Activated CD8-positive, alpha-beta memory T cell treated with anti-CD3 and anti-CD28 coated beads for 36 hours (primary cell): Measurements from ENCODE around the gene TERB1. TPM values are rescaled to one million over a fixed set of nuclear protein-coding genes. Genes with fewer than 3 reads are reported as not detected.

Source experiments
- CTCF ChIA-PET: fragments of 350-600 bp; sonication (Branson Sonifier 250); formaldehyde crosslinking; loops from one replicate; lab custom pipeline; 2021; ENCODE audit warnings: antibody characterized with exemption; lab: Charles Lee
- POLR2A ChIA-PET: fragments of 350-600 bp; sonication (Branson Sonifier 250); formaldehyde crosslinking; loops from one replicate; lab custom pipeline; 2021; ENCODE audit warnings: antibody characterized with exemption; lab: Charles Lee
- total RNA-seq, 2 experiments: library from RNA; stranded (reverse); gene quantifications; one replicate each; pipeline ENCODE4 v1.2.3, GENCODE V29; 2021

TERB1 gene
- total RNA-seq, 2 experiments from 2014 or later = 0.30 TPM; not detected in 1

DNA sequence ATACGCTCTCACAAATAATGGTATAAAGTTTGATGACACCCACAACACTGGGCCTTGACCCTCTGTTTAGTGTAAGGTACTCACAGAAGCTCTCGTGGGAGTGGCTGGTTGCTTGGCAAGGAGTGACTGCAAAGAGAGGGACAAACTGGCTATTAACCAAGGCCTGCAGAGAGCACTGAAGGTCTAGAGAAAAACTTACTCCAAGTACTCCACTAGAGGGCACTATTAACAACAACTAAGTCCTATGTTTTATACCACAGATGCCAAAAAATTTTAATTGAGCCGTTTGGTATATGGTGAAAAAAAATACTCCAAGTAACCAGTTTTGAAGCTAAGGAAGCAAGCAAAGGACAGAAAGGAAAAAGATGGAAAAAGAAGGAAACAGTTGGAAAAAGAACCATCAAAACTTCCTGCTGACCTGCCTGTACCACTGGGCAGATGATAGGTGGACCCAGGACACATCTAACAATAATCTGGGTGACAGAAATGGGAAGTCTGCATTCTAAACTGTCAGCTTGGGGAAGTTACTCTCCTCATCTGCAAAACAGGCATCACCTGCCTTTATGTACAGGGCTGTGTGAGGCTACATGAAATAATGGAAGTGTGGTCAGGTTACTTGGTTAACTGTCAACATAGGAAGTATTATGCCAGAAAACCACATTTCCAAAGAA lies 73.1 kb downstream of the TERB1 start:
- ChIA-PET POLR2A (no interaction called here), CTCF (interaction anchor here (0.6 to 4.3 kb wide), 10 partner anchors 9 to 322 kb away, joined by 3 to 16 read pairs (median 4); partner anchors contain the start of gene DYNC1LI2)

DNA sequence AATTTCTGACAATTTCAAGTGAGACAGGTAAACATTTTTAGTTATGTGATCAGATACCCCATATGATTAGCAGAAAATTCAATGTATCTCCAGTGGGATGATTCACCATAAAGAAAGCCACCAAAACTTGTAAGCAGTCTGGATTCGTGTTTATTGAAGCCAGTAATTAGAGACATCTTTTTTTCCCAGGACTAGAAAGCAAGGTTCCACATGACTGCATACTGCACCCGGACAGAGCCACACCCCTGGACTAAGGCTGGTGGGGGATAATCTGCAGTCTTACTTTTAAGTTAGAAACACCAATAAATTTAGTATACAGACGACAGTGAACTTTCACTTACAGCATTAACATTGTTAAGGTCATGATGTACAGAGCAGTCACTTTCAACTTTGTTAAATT lies 80.6 kb downstream of the TERB1 start:
- ChIA-PET POLR2A (no interaction called here), CTCF (no interaction called here)

- ChIA-PET POLR2A (interaction anchor here (0.7 kb wide), 1 partner anchor 320 kb away, joined by 6 read pairs; no protein-coding TSS in a partner anchor), CTCF (interaction anchor here (1.0 kb wide), 1 partner anchor 9 kb away, joined by 4 read pairs; no protein-coding TSS in a partner anchor)
These were observed 82.1 kb downstream of the TERB1 start for GRCh38 chr16:66719246-66719645.

- CTCF ChIA-PET = no interaction called here
These were observed 83.6 kb downstream of the TERB1 start for GRCh38 chr16:66717776-66718175.

DNA sequence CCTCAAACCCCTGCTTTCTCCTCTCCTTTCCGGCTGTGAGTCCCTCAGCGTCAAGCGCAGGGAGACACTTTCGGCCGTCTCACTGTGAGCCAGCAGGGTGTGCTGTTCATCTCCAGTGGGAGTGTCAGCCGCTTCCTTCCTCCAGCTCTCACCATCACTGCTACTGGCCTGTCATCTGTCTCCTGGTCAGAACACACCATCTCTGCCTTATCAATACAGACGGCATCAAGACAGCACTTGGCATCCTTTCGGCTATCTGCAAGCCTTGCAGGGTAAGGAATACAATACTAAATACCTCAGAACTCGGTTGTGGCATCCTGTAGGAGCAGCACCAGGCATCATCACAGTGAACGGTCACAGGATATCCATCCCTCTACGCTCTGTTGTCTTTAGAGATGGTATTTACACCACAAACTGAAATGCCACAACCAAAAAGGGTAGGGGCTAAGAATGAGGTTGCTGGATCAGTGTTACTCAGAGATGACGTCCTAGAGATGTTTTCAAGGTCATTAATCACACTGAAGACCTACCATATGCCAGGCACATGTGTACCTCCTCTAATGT lies 84.2 kb downstream of the TERB1 start:
- POLR2A ChIA-PET = no interaction called here
- CTCF ChIA-PET = no interaction called here

More at GRCh38 chr16:66717776-66718175, 83.6 kb downstream of the TERB1 start:
- POLR2A ChIA-PET = no interaction called here

DNA sequence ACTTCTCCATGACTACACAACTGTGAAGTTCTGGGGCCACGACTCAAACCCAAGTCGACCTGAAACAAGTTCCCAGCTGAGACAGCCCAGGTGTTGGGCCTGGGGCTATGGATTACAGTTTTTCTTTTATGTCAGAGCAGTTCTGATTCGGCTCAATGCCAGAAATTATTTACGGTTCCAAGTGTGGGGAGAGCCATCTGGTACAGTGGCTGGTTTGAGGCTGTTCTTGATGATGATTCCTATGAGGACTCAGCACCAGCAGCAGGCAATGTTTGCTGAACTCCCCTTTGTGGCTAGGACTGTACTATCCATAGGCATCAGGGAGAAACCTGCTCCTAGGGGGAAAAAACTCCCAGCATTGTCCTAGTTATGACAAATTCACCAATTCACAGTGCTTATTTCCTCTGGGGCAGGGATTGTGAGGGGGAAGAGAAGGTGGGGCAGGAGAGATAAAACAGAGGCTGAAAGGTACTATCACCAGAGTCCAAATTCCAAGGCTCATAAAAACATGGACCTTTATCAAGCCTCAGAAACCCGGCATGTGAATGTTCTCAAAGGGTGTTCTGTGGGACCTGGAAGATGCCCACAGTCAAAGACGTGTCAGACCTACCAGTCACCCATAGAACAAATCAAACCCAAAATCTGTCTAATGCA lies 86.6 kb downstream of the TERB1 start:
- CTCF ChIA-PET = interaction anchor here (1.4 kb wide), 1 partner anchor 18 kb away, joined by 3 read pairs; the partner anchor contains the start of gene CMTM4
- POLR2A ChIA-PET = no interaction called here

- ChIA-PET POLR2A (no interaction called here), CTCF (interaction anchor here (1.4 kb wide), 1 partner anchor 17 kb away, joined by 3 read pairs; the partner anchor contains the start of gene CMTM4)
These were observed 87.3 kb downstream of the TERB1 start for GRCh38 chr16:66714062-66714461.

DNA sequence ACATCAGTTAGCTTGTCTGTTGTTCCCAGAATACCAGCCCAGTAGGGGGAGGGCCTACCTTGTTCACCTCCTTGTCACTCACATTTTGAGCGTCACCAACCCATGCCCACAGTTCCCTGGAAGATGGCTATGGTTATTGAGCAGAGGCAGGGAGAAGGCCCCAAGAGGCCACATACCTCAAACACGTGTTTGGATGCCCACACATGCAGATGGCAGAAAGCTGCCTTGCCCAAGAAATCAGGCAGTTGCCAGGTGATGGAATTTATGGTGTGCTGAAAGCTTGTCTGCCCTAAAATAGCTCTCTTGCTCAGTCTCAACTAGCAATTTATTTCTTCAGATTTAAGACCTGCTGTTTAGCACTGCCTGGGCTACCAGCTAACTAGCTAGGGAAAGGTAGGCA lies 88.3 kb downstream of the TERB1 start:
- ChIA-PET CTCF (interaction anchor here (1.4 kb wide), 1 partner anchor 16 kb away, joined by 3 read pairs; the partner anchor contains the start of gene CMTM4), POLR2A (no interaction called here)

- ChIA-PET POLR2A (no interaction called here), CTCF (no interaction called here)
These were observed 88.9 kb downstream of the TERB1 start for GRCh38 chr16:66712512-66712911.

- CTCF ChIA-PET = interaction anchor here (0.8 kb wide), 1 partner anchor 17 kb away, joined by 3 read pairs; no protein-coding TSS in a partner anchor
These were observed 89.8 kb downstream of the TERB1 start for GRCh38 chr16:66711581-66711980.

DNA sequence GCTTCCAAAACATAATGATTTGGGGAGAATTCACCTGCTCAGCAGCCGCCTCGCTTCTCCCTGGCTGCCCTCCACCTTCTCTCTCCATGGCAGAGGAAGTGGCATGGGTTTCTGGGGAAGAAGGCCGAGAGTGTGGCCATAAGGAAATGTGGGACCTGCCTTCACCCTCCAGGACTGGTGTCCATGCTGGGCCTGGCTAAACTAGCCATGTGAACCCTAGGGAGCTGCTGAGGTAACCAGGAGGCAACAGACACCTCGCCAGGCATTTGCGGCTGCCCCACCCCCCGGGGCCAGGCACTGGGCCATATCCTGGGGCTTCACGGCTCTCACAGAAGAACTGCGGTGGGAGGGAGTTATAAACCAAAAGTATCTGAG lies 94.9 kb downstream of the TERB1 start:
- ChIA-PET CTCF (interaction anchor here (0.6 kb wide), 1 partner anchor 202 kb away, joined by 3 read pairs; no protein-coding TSS in a partner anchor), POLR2A (no interaction called here)

More at GRCh38 chr16:66711581-66711980, 89.8 kb downstream of the TERB1 start:
- POLR2A ChIA-PET = no interaction called here

- CTCF ChIA-PET = no interaction called here
- POLR2A ChIA-PET = no interaction called here
These were observed 95.4 kb downstream of the TERB1 start for GRCh38 chr16:66705790-66706505.

Other genes with a start within 250 kb of the TERB1 start
- gene CKLF, start 249.0 kb downstream of the TERB1 start, total RNA-seq = 100 to 1,000 TPM; 134 to 148 TPM
- gene CMTM1, start 235.1 kb downstream of the TERB1 start, total RNA-seq = 1 to 10 TPM; 8.1 to 8.8 TPM
- gene CMTM2, start 222.1 kb downstream of the TERB1 start, total RNA-seq = under 1 TPM; 0.17 to 0.36 TPM
- gene CMTM3, start 196.9 kb downstream of the TERB1 start, total RNA-seq = 10 to 100 TPM; 66.8 to 67.4 TPM
- 1 to 10 TPM; 3.8 to 4.0 TPM for gene CMTM4, start 104.8 kb downstream of the TERB1 start, total RNA-seq
- 10 to 100 TPM; 44.7 to 48.5 TPM for gene DYNC1LI2, start 50.0 kb downstream of the TERB1 start, total RNA-seq
- 100 to 1,000 TPM; 111 to 122 TPM for gene NAE1, start 29.4 kb upstream of the TERB1 start, total RNA-seq
- not detected for gene CA7, start 42.8 kb upstream of the TERB1 start, total RNA-seq
- gene PDP2, start 78.9 kb upstream of the TERB1 start, total RNA-seq = 10 to 100 TPM; 28.9 to 30.4 TPM
- gene CDH16, start 117.3 kb upstream of the TERB1 start, total RNA-seq = not detected
- gene RRAD, start 124.0 kb upstream of the TERB1 start, total RNA-seq = under 1 TPM; 0.32 to 0.50 TPM
- gene CIAO2B, start 132.8 kb upstream of the TERB1 start, total RNA-seq = 100 to 1,000 TPM; 174 to 177 TPM
- 10 to 100 TPM; 25.0 to 28.7 TPM for gene CES2, start 133.9 kb upstream of the TERB1 start, total RNA-seq
- gene CES3, start 159.7 kb upstream of the TERB1 start, total RNA-seq = under 1 TPM; 0.31 to 0.57 TPM
- gene CES4A, start 187.0 kb upstream of the TERB1 start, total RNA-seq = 1 to 10 TPM; 4.5 to 5.2 TPM
- gene CBFB, start 227.6 kb upstream of the TERB1 start, total RNA-seq = 100 to 1,000 TPM; 140 to 147 TPM